ENCODE results near the gene KLHL18.

- TF ChIP-seq RFX5 (IDR thresholded peaks at IDR 0.05; ENCODE audit: low read depth, low read length) = no peak
- TF ChIP-seq CTCF (conservative IDR thresholded peaks at IDR 0.05; ENCODE audit: low read depth, low read length) = no peak
- TF ChIP-seq CEBPB (IDR thresholded peaks at IDR 0.05; ENCODE audit: low read depth, low read length) = no peak
These were observed 13.2 kb downstream of the KLHL18 start for GRCh38 chr3:47295976-47296375.

Measured in IMR-90 (cell line).